Measurements from ENCODE around the gene ASIC4.

DNA sequence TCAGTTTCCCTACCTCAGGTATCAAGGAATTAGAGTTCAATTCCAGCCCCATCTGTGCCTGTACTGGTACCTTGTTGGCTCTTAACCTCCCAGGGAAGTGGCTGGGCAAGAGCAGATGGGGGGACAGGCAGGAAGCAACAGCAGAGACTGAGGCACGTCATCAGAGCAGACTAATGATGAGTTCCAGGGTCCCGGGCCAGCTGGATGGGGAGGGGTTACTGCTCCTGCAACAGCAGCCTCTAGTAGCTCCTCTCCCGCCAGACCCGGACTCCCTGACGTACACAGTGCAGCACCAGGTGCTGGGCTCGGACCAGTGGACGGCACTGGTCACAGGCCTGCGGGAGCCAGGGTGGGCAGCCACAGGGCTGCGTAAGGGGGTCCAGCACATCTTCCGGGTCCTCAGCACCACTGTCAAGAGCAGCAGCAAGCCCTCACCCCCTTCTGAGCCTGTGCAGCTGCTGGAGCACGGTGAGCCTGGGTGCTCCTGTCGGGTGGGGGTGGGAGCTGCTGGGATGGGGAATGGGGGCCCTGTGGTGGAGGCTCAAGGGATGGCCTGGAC is 41.6 kb upstream of the ASIC4 start:
- TF ChIP-seq, protein P1, sequence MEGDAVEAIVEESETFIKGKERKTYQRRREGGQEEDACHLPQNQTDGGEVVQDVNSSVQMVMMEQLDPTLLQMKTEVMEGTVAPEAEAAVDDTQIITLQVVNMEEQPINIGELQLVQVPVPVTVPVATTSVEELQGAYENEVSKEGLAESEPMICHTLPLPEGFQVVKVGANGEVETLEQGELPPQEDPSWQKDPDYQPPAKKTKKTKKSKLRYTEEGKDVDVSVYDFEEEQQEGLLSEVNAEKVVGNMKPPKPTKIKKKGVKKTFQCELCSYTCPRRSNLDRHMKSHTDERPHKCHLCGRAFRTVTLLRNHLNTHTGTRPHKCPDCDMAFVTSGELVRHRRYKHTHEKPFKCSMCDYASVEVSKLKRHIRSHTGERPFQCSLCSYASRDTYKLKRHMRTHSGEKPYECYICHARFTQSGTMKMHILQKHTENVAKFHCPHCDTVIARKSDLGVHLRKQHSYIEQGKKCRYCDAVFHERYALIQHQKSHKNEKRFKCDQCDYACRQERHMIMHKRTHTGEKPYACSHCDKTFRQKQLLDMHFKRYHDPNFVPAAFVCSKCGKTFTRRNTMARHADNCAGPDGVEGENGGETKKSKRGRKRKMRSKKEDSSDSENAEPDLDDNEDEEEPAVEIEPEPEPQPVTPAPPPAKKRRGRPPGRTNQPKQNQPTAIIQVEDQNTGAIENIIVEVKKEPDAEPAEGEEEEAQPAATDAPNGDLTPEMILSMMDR (IDR thresholded peaks at IDR 0.05): no peak
- TF ChIP-seq POLR2A (IDR thresholded peaks at IDR 0.05): no peak

All from body of pancreas (tissue), 4 donors.